Kidney capillary endothelial cell (primary cell): Measurements from ENCODE around the gene LMX1A.

Source experiments
- DNase-seq: peaks from one replicate; pipeline ENCODE4 v3.0.0-alpha.2; 2018; ENCODE audit warnings: low spot score

Gene LMX1A

GRCh38 chr1:165265196-165265838, 91.2 kb downstream of the LMX1A start:
- DNase-seq, result no peak

GRCh38 chr1:165259706-165260428, 96.6 kb downstream of the LMX1A start:
- DNase-seq, result no peak

DNA sequence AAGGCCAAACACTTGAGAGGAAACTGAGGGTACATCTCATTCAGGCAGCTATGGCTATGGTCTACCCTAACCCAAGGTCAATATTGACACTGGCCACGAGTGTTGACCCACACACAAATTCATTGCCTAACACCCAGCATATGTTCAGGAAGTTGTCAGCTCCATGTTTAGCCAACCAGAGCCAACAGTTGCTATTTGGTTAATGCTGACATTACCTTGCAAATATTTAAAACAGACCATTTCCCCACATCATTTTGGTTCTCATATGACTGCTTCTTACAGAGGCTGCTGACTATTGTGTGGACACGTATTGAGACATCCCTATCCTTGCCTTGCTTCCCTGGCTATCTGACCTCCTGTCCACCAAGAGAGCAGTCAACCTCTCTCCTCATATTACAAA, 97.3 kb downstream of the LMX1A start:
- DNase-seq, result no peak

GRCh38 chr1:165257969-165258459, 98.5 kb downstream of the LMX1A start:
- DNase-seq, result peak; percentile 71

- DNase-seq, result no peak
Measured at GRCh38 chr1:165254896-165255625, 101.5 kb downstream of the LMX1A start.

DNA sequence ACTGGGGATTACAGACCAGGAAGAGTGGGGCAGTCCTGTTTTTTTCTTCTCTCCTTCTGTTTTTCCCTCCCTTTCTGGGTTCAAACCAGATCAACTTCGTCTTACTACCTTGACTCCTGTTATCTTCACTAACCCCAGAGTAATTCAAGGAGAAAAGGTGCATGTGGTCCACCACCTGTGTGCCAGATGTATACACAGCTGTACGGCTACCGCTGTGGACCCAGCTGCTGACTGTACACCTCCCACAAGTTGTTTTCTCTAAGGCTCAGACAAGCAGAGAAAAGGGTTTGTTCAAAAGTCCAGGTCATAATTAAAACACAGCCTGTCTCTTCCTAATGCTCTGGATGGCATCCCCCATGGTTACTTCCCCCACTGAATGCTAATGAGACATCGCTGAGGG, 102.1 kb downstream of the LMX1A start:
- DNase-seq, result no peak

DNA sequence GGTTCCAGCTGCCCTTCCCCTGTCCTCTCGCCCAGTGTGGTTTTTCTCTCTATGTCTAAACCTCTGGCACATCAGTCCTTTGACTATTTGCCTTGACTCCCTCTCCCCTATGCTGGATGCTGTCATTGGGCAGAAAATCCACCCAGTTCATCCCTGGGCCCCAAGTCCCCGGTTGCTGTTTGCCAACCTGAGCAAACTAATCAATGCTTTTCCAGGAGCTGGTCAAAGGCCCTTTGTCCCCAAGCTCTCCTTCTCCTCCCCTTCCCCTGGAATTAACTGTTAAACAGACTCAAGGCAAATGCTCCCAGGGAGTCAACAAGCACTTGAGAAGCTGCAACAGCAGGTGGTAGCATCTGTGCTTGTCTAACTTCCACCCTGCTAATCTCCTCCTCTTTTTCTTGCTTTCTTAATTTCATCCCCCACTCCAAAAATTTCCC, 102.7 kb downstream of the LMX1A start:
- DNase-seq, result no peak

DNA sequence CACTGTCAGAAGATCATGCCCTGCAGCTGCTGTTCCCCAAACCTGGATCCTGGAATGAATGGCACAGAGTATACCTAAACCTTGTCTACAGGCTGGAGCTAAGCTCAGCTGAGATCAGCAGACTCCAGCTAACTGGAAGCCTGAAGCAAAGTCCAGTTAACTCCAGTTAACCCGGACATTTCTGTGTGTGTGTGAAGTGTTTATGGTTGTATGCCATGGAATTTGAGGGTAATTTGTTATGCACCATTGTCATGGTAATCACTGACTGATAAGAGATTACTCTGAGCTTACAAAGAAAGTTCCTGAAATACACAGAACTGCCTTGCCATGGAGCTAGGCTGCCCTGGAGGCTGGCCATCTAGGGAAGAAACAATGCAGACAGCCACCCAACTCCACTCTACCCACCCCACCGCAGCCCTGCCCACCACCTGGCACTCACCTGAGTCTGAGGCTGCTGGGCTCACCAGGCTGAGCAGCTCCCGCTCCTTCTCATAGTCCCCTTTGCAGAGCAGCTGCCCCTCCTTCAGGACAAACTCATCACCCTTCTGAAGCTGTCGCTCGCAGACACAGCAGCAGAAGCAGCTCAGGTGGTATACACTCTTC, 107.4 kb downstream of the LMX1A start:
- DNase-seq, result no peak

- DNase-seq, result no peak
Measured at GRCh38 chr1:165241952-165242351, 114.6 kb downstream of the LMX1A start.

DNA sequence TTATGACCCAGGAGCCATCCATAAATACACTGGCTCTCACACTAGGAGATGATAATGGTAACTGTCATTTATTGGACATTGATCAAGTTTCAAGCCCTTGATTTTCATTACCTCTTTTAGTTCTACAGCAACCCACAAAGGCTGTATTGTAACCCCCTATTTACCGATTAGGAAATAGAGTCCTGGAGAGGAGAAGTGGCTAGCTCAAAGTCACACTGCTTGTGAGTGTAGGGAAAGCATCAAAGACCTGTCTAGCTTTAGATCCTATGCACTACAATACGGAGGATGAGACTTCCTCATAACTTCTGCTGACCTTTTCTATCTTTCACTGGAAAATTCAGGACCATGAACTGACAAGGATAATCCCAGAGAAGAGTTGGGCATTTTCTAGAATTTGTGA, 115.2 kb downstream of the LMX1A start:
- no peak for DNase-seq

GRCh38 chr1:165240492-165240891, 116.0 kb downstream of the LMX1A start:
- no peak for DNase-seq

DNA sequence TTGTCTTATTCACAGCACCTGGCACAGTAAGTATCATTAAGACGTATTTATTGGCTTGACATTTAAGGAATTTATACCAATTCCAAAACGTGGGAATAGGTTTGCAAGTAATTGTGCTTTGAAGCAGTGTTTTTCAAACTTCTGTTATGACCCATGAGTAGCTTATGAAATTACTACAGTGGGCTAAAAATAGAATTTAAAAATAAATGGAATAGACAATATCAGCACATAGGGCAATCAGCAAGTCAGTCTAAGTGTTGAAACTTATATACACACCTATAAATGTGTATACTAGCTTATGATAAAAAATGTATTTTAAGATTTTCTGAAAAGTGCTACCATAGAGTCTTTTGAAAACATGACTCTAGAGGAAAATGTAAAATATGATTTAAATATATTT, 116.6 kb downstream of the LMX1A start:
- DNase-seq, result no peak

DNA sequence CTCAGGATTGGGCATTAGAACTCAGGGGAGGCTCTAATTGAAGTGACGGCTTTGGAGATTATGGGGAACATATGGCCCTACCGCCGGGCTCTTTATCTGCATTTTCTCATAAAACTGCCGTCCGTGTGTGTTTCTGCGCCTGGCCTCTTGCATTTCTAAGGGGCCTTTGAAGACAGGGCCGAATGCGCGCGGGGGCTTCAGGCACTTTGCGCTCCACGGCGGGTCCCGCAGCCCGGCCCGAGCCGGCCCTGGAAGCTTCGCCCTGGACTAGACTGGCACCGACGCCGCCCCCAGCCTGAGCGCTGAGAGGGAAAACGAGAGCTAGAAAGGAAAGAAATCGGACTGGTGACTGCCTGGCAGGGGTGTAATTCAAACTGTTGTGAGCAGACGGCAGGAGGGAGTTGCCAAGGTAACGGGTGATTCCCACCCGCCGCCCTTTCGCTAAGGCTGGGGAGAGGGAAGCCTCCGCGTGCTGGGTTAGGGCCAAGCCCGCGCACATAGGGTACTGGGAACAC, 120.7 kb downstream of the LMX1A start:
- DNase-seq, result no peak

DNA sequence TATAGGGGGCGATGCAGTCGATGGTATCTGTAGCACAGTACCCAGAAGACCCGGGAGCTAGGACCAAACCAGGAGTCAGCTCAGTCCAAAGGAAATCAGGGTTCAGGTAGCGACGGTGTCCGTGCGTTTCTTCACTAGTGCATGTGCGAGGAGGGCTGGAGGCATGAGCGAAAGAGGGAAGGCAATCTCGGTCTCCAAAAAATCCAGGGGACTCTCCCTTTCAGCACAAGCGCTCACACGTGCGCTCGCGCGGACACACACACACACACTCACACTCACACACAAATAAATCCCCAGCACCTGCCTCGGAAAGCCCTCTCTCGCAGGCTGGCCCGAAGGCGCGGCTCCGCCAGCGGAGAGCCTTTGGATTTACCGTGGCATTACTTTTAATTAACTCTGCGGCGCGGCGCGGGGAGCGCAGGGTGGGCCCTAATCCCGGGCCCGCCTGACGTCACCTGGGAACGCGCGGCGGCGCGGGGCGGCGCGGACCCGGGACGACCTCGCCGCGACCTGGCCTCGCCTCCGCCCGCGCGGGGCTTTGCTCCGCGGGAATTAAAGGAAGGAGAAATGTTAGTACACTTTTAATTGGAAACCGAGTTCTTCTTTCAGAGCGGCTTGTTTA, 121.2 kb downstream of the LMX1A start:
- no peak for DNase-seq

DNA sequence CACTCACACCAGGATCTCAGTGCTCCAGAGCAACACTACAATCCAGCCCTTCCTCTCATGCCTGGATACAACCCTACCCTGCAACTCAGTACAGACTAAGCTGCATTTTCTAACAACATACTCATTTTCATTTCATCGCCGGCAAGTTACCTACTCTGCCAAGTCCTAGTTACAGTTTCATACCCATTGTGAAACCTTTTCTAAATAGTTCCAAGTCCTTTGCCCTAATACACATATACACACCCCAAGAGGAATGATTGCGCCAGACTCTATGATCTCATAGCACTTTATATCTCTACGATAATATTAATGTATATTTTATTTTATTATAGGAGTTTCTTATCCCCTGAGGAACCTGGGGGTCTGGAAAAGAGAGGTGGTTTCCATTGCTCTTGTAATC, 122.4 kb downstream of the LMX1A start:
- no peak for DNase-seq

GRCh38 chr1:165228676-165229075, 127.8 kb downstream of the LMX1A start:
- no peak for DNase-seq

DNA sequence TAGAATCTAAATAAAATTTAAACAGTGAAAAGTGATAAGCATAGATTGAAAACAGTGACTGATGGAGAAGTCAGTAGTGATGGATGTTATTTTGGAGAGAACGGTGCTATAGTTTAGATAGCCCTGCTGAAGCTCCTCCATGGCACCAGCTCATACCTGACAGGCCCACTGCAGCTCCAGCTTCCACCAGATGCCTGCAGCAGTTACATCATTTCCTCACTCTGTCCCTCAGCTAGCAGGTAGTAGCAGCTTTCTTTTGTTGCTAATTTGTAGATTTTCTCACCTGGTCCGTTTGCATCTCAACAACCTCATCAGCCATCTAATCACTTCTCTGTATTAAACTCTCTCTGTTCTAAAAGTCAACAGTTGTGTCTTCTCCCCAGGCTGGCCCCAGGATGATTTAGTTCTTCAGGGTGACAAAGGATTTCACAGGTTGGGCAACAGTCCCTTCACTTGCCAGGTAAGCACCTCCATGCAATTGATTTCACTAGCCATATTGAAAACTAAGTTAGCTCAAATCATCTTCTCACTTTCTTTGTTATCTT, 128.3 kb downstream of the LMX1A start:
- DNase-seq, result no peak

- no peak for DNase-seq
Measured at GRCh38 chr1:165226326-165226725, 130.2 kb downstream of the LMX1A start.

GRCh38 chr1:165225650-165226049, 130.9 kb downstream of the LMX1A start:
- no peak for DNase-seq

GRCh38 chr1:165225062-165225461, 131.5 kb downstream of the LMX1A start:
- DNase-seq, result no peak

- DNase-seq, result no peak
Measured at GRCh38 chr1:165224504-165224903, 132.0 kb downstream of the LMX1A start.

DNA sequence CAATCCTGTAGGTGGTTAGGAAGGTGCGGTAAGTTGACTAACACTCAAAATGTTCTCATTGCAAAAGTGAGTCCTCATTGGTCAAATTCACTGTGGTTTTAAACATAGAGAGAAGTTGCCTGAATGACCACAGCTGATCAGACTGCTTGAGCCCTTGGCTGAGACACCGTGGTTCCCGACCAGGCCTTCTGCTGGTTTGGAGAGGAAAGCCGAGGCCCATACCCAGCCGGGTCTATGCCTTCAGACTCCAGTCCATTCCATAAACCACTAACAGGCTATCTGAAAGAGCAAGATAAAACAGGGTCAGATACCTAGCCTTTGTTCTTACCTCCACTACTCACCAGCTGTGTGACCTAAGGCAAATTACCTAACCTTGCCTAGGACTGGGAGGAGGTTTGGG, 133.9 kb downstream of the LMX1A start:
- DNase-seq, result no peak
